NCI-H446 (cell line): ENCODE results near the gene MICB.
"Not testable (repeated sequence)": the region's sequence is repeated elsewhere in the genome, so short reads cannot be mapped to it uniquely, and the experiment has no call there.

Experiments
- DNase-seq, 2 experiments: peaks; one replicate each; lab custom pipeline; 2025; lab: John Stamatoyannopoulos, UW

The MICB gene

GRCh38 chr6:31509036-31509435 lies 11.1 kb downstream of the MICB start:
- not testable (repeated sequence) for DNase-seq

- no peak for DNase-seq
Measured at GRCh38 chr6:31510007-31510406, 12.1 kb downstream of the MICB start.

GRCh38 chr6:31513456-31514165 lies 15.7 kb downstream of the MICB start:
- DNase-seq, result no peak

- DNase-seq, result no peak
Measured at GRCh38 chr6:31521835-31522234, 23.9 kb downstream of the MICB start.

GRCh38 chr6:31525553-31525931 lies 27.6 kb downstream of the MICB start:
- DNase-seq, result no peak

- DNase-seq, result no peak
Measured at GRCh38 chr6:31525932-31526591, 28.1 kb downstream of the MICB start.

GRCh38 chr6:31528307-31528777 lies 30.4 kb downstream of the MICB start:
- no peak for DNase-seq

GRCh38 chr6:31528821-31529328 lies 30.9 kb downstream of the MICB start, which contains the start of gene MCCD1:
Gene MCCD1, plus strand, starts transcription at chr6:31528962. Its CDS starts 53 bp downstream, at chr6:31529015.
- DNase-seq, result no peak

GRCh38 chr6:31529329-31530150 lies 31.6 kb downstream of the MICB start:
- no peak for DNase-seq

GRCh38 chr6:31530659-31531058 lies 32.7 kb downstream of the MICB start:
- no peak for DNase-seq

- no peak for DNase-seq
Measured at GRCh38 chr6:31531162-31531561, 33.2 kb downstream of the MICB start.

GRCh38 chr6:31531771-31532643 lies 34.1 kb downstream of the MICB start:
- DNase-seq, result no peak

GRCh38 chr6:31532644-31533454 lies 34.9 kb downstream of the MICB start:
- no peak for DNase-seq

- no peak for DNase-seq
Measured at GRCh38 chr6:31533455-31533841, 35.5 kb downstream of the MICB start.

- DNase-seq, result no peak
Measured at GRCh38 chr6:31534011-31534410, 36.1 kb downstream of the MICB start.

- DNase-seq, result no peak
Measured at GRCh38 chr6:31534521-31535040, 36.6 kb downstream of the MICB start.

GRCh38 chr6:31535538-31536324 lies 37.8 kb downstream of the MICB start:
- no peak for DNase-seq

- no peak for DNase-seq
Measured at GRCh38 chr6:31538805-31539400, 41.0 kb downstream of the MICB start.

GRCh38 chr6:31540640-31541039 lies 42.7 kb downstream of the MICB start:
- DNase-seq, result no peak
